HG02571 (cell line): ENCODE results near the gene PAX1.

ENCODE experiments used
- ATAC-seq: cut with Tn5 transposase; IDR thresholded peaks from one replicate; pipeline ENCODE4 v1.9.1; 2021; ENCODE audit warnings: mild to moderate bottlenecking, moderate library complexity; ENCODE audit not compliant: unreplicated experiment

Gene PAX1

DNA sequence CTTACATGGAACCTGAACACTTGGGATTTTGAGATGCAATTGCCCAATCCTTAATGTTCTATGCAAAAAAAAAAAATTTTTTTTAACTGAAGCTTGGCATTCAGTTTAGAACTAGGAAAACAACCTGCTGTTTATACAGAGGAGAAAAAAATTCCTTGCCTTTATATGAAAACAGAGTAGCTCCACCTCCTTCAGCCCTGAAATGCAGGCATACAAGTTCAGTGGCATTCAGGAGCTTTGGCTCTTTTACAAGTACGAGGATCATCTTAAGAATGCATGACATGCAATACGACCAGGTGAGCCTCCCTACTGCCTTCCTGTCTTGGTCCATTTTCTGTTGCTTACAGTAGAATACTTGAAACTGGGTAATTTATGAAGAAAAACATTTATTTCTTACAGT is 20.4 kb downstream of the PAX1 start:
- ATAC-seq, result no peak

DNA sequence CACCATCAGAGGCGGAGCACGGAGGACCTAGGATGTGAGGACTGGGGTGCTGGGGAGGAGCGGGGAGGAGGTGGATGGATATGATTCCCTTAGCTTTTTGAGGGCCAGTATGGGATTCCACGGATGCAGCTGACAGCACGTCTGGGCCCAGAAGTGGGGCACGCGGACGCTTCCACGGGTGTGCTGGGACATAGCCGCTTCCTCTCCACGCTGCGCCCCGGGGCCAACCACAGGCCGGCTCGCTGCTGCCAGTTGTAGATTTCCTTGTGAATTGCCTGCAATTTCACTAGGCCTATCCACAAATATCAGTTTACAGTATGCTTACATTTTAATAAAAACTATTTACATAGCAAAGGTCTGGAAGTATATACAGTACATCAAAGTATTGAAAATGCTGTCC is 23.9 kb downstream of the PAX1 start:
- no peak for ATAC-seq

DNA sequence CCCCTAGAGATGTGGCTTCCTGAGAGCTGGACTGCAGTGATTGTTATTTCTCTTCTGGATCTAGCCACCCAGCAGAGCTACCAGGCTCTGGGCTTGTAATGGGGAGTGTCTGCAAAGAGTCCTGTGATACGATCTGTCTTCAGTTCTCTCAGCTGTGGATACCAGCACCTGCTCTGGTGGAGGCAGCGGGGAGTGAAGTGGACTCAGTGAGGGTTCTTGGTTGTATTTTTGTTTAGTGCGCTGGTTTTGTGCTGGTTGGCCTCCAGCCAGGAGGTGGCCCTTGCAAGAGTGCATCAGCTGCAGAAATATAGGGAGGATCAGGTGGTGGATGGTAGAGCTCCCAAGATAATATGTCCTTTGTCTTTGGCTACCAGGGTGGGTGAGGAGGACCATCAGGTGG is 33.7 kb downstream of the PAX1 start:
- no peak for ATAC-seq

DNA sequence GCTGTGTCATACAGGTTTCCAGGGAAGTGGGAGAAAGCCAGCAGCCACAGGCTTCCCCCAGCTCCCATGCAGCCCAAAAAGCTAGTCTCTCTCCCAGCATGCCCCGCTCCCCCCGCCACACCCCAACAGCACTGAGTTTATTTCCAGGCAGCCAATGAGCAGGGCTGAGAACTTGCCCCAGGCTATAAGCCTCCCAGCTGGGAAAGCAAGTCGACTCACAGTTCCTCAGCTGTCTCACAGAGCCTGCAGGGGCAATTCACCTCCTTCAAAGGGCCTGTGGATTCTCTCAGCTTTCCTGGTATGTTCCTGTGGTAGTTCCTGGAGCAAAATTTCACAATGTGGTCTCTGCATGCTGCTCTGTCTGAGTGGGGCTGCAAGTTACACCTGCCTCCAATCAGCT is 34.2 kb downstream of the PAX1 start:
- ATAC-seq, result no peak

DNA sequence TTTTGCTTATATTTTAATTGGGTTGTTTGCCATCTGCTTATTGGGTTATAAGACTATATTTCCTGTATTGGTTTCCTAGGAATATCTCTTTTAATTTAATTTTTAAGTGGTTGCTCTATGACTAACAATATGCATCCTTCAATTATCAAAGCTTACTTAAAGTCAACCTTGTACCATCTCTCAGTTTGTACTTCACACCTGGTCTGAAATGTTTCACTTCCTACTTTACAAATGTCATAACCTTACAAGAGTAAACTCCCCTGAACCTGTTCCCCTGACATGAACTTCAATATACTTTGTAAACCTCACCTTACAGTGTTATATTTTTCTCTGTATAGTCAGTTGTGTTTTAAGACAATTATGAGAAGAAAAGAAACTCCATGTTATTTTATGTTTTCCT is 35.8 kb downstream of the PAX1 start:
- ATAC-seq, result no peak

DNA sequence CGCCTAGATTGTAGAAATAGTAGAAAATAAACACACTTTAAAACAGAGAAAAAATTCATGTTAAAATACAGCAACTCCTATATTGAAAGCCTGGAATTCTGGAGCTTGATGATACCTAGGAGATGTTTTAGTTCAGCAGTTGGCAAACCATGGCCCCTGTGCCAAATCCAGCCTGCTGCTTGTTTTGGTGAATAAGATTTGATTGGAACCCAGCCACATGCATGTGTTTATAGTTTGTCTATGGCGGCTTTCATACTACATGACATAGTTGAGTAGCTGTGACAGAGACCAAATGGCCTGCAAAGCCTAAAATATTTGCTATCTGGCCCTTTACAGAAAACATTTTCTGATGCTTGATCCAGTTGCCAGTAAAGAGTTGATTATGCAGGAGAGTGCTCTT is 57.2 kb downstream of the PAX1 start:
- no peak for ATAC-seq

DNA sequence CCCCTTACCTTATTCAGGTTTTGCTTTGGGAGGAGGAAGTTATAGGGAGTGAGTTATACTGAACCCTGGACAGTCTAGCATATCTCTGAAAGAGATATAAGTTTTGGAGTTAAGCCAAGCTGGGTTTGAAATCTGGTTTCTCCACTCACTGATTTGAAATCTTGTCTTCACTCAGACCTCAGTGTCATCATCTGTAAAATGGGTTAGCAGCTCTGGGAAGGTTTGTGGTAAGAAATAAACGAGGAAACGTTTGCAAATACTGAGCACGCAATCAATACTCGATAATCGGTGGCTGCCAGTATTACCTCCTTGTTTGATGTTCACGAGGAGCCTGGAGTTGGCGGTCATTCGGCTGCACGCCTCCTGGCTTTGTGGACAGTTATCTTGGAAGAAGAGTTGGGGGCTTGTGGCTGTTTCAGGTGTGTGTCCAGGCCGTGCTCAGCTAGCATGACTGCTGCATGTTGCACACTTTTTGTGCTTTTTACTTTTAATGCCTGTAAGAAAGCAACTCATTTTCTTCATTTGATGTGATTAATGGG is 61.8 kb downstream of the PAX1 start:
- no peak for ATAC-seq

DNA sequence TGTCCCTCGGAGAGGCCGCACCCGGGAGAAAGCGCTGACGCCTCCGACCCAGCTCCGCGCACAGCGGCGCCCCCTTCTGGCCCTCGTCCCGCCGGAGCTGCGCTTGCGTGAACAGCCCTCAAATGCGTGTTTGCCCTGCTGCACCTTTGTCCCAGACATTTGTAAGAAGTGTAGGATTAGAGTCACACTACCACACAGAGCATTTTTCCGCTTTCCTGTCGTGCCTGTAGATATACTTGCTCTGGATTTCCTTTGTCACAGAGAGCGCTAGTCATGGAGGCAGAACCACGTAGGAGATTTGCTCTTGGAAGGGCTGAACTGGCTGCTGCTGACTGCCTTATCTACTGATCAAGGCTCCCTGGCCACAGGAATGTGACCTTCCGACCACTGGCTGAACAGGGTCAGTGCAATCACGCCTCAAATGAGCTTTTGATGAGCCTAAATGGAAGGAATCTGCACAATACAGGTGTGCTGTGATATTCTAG is 62.3 kb downstream of the PAX1 start:
- no peak for ATAC-seq
